Stimulated activated CD8-positive, alpha-beta memory T cell treated with anti-CD3 and anti-CD28 coated beads, Interleukin-2, amount 100 ng/mL, for 1 hour (primary cell): ENCODE results near the gene MRPS18C.
"Not testable (repeated sequence)": the region's sequence is repeated elsewhere in the genome, so short reads cannot be mapped to it uniquely, and the experiment has no call there.

Experiments used
- DNase-seq, 2 donors: peaks; one replicate each; pipeline ENCODE4 v3.0.0-alpha.2; 2020; ENCODE audit warnings: low read depth in 2 of 2

The MRPS18C gene

DNA sequence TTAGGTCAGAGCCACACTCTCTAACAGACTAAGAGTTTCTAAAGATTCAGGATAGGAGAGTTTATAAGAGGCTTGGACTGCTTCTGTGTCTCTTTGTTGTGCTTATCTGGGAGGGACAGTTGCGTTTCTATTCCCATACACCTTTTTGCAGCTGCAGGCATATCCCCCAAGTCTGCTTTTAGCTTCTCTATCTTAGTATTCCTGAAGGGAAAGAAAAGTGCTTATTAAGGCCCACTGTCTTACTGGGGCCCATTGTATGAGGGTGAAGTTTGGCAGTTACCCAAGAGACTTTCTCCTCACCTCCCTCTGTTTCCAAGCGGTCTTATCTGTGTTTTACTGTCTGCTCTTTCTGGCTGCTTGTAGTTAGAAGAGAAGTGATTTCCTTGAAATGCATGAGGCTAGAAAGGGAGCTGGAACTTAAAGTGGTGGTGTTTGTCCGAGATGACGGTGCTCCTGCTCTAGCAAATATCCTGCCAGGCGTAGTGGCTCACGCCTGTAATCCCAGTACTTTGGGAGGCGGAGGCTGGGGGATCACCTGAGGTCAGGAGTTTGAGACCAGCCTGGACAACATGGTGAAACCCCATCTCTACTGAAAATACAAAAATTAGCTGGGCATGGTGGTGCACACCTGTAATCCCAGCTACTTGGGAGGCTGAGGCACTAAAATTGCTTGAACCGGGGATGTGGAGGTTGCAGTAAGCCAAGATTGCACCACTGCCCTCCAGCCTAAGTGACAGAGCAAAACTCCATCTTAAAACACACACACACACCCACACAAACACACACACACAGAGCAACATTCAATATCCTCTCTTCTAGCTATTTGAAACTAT, 40.4 kb downstream of the MRPS18C start:
- not testable (repeated sequence) for DNase-seq

GRCh38 chr4:83498187-83498586, 42.3 kb downstream of the MRPS18C start:
- no peak for DNase-seq

DNA sequence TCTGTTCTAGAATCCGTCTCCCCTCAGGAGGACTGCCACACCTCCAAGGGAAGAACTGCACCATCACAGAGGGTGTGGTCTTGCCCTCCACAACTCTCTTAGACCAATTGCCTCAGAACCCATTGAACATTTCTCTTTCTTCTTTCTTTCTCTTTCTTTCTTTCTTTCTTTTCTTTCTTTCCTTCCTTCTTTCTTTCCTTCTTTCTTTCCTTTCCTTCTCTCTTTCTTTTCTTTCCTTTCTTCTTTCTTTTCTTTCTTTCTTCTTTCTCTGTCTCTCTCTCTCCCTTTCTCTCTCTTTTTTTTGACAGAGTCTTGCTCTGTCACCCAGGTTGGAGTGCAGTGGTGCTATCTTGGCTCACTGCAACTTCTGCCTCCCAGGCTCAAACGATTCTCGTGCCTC, 45.8 kb downstream of the MRPS18C start:
- DNase-seq: not testable (repeated sequence)

GRCh38 chr4:83503974-83504373, 48.1 kb downstream of the MRPS18C start:
- no peak for DNase-seq

DNA sequence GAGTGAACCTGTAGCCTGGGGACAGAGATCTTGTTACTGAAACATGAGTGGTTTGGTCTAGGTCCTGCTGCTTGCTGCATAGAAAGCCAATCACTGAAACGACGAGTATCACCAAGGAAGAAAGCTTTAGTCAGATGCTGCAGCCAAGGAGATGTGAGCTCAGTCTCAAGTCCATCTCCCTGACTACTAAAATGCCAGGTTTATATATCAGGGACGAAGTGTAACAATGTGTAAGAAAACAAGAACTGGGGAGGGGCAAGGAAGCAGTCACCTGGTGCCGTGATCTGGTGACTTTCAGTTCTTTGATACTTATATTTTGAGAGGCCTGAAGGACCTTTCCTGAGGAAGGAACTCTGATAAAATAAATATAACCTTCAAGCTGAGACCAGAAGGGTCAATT, 48.6 kb downstream of the MRPS18C start:
- no peak for DNase-seq

GRCh38 chr4:83504996-83505395, 49.1 kb downstream of the MRPS18C start:
- no peak for DNase-seq

- DNase-seq: peak; percentile 14 to 19
Measured at GRCh38 chr4:83509156-83509585, 53.3 kb downstream of the MRPS18C start.

DNA sequence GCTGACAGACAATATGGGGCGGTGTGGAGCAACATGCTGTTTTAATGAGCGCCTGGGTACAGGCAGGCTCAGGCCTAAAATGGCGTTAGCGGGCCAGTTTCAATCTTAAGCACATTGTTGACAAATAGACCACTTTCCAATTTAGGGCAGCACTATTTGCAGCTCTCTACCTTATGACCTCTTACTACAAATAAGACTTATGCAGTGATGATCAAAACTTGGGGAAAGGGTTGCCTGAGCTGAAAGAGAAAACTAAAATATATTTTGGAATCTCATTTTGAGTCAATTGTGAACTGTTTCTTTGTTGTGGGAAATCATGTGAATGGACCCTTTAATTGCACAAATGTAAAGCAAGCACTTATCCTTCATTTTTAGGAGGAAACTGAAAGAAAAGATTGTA, 54.6 kb downstream of the MRPS18C start:
- no peak for DNase-seq
